ENCODE results near the gene BABAM2. TPM values are rescaled to one million over a fixed set of nuclear protein-coding genes. Genes with fewer than 3 reads are reported as not detected.

The BABAM2 gene
- total RNA-seq, 3 donors from 2014 or later (not counting 1 experiment from before 2014, with no cell fraction given) = 54.6 to 66.1 (median 59.5) TPM

DNA sequence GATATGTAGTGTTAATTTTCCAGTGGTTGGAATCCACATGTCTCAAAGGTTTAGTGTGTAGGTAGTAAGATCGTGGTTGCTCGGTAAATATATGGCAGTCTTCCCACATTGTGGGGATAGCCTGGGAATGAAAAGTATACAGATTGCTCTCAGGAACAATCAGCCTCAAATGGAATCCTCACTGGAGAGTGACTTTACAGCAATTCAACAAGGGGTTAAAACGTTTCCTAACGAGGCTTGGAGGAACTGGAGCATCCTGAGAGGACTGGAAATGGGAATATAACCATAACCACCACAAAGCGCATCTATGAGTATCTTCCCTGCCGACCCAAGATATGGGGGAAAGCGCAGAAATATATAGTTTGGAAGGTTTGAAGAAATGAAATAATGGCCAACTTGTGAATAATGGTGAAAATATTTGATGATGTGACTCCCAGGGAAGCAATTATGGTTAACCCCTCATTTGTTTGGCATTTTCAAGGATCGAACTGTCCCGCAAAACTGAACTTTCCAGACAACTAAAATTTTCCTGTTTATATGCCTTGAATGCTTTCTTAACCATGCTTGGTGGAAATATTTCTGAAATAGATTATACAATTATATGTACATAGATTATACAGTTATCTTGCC, 401.4 kb downstream of the BABAM2 start:
- H3K27ac Mint-ChIP-seq = no peak overlapping the region
- no peak overlapping the region for H3K4me3 Mint-ChIP-seq
- H3K4me1 Mint-ChIP-seq = peaks cover 0 to 7% of the 10 kb centered on the region in 2 donors
- no peaks in the 10 kb centered on the region for H3K9me3 Mint-ChIP-seq
- no peak for DNase-seq
- Histone ChIP-seq H3K4me3 (ENCODE audit: low read length) (no peak overlapping the region), H3K27me3 (ENCODE audit: control insufficient read depth, insufficient read depth, low read length) (no peaks in the 10 kb centered on the region), H3K36me3 (ENCODE audit: control insufficient read depth, insufficient read depth, low read length) (no peaks in the 10 kb centered on the region), H3K4me1 (ENCODE audit: control insufficient read depth, insufficient read depth, low read length) (no peaks in the 10 kb centered on the region), H3K9me3 (ENCODE audit: control insufficient read depth, insufficient read depth, low read length) (no peaks in the 10 kb centered on the region), H3K27ac (ENCODE audit: low read length) (no peak overlapping the region)
- ATAC-seq = no peak
- TF ChIP-seq, protein P1, sequence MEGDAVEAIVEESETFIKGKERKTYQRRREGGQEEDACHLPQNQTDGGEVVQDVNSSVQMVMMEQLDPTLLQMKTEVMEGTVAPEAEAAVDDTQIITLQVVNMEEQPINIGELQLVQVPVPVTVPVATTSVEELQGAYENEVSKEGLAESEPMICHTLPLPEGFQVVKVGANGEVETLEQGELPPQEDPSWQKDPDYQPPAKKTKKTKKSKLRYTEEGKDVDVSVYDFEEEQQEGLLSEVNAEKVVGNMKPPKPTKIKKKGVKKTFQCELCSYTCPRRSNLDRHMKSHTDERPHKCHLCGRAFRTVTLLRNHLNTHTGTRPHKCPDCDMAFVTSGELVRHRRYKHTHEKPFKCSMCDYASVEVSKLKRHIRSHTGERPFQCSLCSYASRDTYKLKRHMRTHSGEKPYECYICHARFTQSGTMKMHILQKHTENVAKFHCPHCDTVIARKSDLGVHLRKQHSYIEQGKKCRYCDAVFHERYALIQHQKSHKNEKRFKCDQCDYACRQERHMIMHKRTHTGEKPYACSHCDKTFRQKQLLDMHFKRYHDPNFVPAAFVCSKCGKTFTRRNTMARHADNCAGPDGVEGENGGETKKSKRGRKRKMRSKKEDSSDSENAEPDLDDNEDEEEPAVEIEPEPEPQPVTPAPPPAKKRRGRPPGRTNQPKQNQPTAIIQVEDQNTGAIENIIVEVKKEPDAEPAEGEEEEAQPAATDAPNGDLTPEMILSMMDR (IDR thresholded peaks at IDR 0.05) = no peak
- intact Hi-C loops (cut with micrococcal nuclease) = no loop called here
- WGBS (ENCODE audit: insufficient coverage) = 95% methylated on average over 8 of the region's 9 CpGs
- no peaks in the 10 kb centered on the region for H3K27me3 Mint-ChIP-seq (ENCODE audit: low read depth in 2 of 2)
- no peaks in the 10 kb centered on the region for H3K36me3 Mint-ChIP-seq

DNA sequence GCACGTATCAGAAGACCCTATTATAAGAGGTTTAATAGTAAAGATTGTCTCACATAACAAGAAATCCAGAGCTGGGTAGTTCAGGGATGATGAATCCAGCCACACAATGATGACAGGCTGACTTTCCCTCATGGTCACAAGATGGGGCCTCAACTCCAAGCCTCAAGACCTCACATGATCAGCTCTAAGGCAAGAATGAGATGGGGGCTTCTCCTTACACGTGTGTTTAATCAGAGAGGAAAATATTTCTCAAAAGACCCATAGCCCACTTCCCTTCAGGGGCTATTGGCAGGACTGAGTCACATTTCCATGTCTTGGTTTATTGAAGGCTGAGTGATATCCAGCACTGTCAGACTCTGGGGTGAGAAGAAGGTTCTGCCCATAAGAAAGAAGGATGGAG, 402.0 kb downstream of the BABAM2 start:
- Histone ChIP-seq H3K27me3 (ENCODE audit: control insufficient read depth, insufficient read depth, low read length) (no peaks in the 10 kb centered on the region), H3K4me1 (ENCODE audit: control insufficient read depth, insufficient read depth, low read length) (no peaks in the 10 kb centered on the region), H3K4me3 (ENCODE audit: low read length) (no peak overlapping the region), H3K27ac (ENCODE audit: low read length) (no peak overlapping the region), H3K9me3 (ENCODE audit: control insufficient read depth, insufficient read depth, low read length) (no peaks in the 10 kb centered on the region), H3K36me3 (ENCODE audit: control insufficient read depth, insufficient read depth, low read length) (no peaks in the 10 kb centered on the region)
- Mint-ChIP-seq H3K9me3 (no peaks in the 10 kb centered on the region), H3K27ac (no peak overlapping the region), H3K27me3 (ENCODE audit: low read depth in 2 of 2) (no peaks in the 10 kb centered on the region), H3K4me3 (no peak overlapping the region), H3K4me1 (peaks cover 0 to 1% of the 10 kb centered on the region in 2 donors), H3K36me3 (no peaks in the 10 kb centered on the region)
- intact Hi-C loops (cut with micrococcal nuclease) = no loop called here
- DNase-seq (no peak), ATAC-seq (no peak)
- no CpG with 5 or more reads among the region's 2 CpGs for WGBS (ENCODE audit: insufficient coverage)
- TF ChIP-seq, protein P1 (IDR thresholded peaks at IDR 0.05) = no peak

- TF ChIP-seq, protein P1 (IDR thresholded peaks at IDR 0.05) = no peak
- Mint-ChIP-seq H3K4me1 (no peaks in the 10 kb centered on the region), H3K27ac (no peak overlapping the region), H3K36me3 (no peaks in the 10 kb centered on the region), H3K27me3 (ENCODE audit: low read depth in 2 of 2) (no peaks in the 10 kb centered on the region), H3K9me3 (no peaks in the 10 kb centered on the region), H3K4me3 (no peak overlapping the region)
- Histone ChIP-seq H3K9me3 (ENCODE audit: control insufficient read depth, insufficient read depth, low read length) (no peaks in the 10 kb centered on the region), H3K36me3 (ENCODE audit: control insufficient read depth, insufficient read depth, low read length) (no peaks in the 10 kb centered on the region), H3K4me3 (ENCODE audit: low read length) (no peak overlapping the region), H3K4me1 (ENCODE audit: control insufficient read depth, insufficient read depth, low read length) (no peaks in the 10 kb centered on the region), H3K27me3 (ENCODE audit: control insufficient read depth, insufficient read depth, low read length) (no peaks in the 10 kb centered on the region), H3K27ac (ENCODE audit: low read length) (no peak overlapping the region)
- ATAC-seq (no peak), DNase-seq (no peak)
- WGBS (ENCODE audit: insufficient coverage) = 91% methylated on average over 5 of the region's 5 CpGs
- intact Hi-C loops (cut with micrococcal nuclease) = no loop called here
These were observed 402.9 kb downstream of the BABAM2 start for GRCh38 chr2:28293416-28293815.

GRCh38 chr2:28294451-28294850, 403.9 kb downstream of the BABAM2 start:
- Histone ChIP-seq H3K27me3 (ENCODE audit: control insufficient read depth, insufficient read depth, low read length) (no peaks in the 10 kb centered on the region), H3K4me1 (ENCODE audit: control insufficient read depth, insufficient read depth, low read length) (no peaks in the 10 kb centered on the region), H3K4me3 (ENCODE audit: low read length) (no peak overlapping the region), H3K9me3 (ENCODE audit: control insufficient read depth, insufficient read depth, low read length) (no peaks in the 10 kb centered on the region), H3K27ac (ENCODE audit: low read length) (no peak overlapping the region), H3K36me3 (ENCODE audit: control insufficient read depth, insufficient read depth, low read length) (no peaks in the 10 kb centered on the region)
- Mint-ChIP-seq H3K27ac (no peak overlapping the region), H3K9me3 (no peaks in the 10 kb centered on the region), H3K4me1 (no peaks in the 10 kb centered on the region), H3K27me3 (ENCODE audit: low read depth in 2 of 2) (no peaks in the 10 kb centered on the region), H3K4me3 (no peak overlapping the region), H3K36me3 (no peaks in the 10 kb centered on the region)
- 100% methylated on average over 1 of the region's 1 CpG for WGBS (ENCODE audit: insufficient coverage)
- no peak for DNase-seq
- intact Hi-C loops (cut with micrococcal nuclease) = no loop called here
- TF ChIP-seq, protein P1 (IDR thresholded peaks at IDR 0.05) = no peak
- no peak for ATAC-seq
